ENCODE measurements around the gene AUP1. TPM values are rescaled to one million over a fixed set of nuclear protein-coding genes. Genes with fewer than 3 reads are reported as not detected.

The AUP1 gene
- total RNA-seq, 2 donors from 2014 or later = 55.2 to 80.9 TPM

DNA sequence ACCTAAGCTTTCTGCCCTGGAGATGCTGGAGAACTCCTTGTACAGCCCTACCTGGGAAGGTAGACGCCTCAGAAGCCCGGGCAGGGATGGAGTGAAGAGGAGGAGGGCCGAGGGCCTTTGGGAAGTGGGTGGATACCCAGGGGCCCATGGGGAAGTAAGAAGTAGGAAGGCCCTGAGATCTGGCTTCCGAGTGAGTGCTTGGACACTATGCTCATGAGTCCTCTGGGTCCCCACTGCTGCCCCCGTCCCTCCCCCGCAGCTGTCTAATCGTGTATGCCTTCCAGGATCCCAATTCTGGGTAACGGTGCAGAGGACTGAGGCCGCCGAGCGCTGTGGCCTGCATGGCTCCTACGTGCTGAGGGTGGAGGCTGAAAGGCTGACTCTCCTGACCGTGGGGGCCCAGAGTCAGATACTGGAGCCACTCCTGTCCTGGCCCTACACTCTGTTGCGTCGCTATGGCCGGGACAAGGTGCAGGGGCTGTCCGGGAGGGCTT is 26.2 kb upstream of the AUP1 start:
- peak overlapping the region; percentile 68 to 71 for H3K4me3 ChIP-seq
- TF ChIP-seq, protein P1, sequence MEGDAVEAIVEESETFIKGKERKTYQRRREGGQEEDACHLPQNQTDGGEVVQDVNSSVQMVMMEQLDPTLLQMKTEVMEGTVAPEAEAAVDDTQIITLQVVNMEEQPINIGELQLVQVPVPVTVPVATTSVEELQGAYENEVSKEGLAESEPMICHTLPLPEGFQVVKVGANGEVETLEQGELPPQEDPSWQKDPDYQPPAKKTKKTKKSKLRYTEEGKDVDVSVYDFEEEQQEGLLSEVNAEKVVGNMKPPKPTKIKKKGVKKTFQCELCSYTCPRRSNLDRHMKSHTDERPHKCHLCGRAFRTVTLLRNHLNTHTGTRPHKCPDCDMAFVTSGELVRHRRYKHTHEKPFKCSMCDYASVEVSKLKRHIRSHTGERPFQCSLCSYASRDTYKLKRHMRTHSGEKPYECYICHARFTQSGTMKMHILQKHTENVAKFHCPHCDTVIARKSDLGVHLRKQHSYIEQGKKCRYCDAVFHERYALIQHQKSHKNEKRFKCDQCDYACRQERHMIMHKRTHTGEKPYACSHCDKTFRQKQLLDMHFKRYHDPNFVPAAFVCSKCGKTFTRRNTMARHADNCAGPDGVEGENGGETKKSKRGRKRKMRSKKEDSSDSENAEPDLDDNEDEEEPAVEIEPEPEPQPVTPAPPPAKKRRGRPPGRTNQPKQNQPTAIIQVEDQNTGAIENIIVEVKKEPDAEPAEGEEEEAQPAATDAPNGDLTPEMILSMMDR (IDR thresholded peaks at IDR 0.05) = no peak
- H3K4me1 ChIP-seq = peaks cover 0 to 17% of the 10 kb centered on the region in 2 donors
- no peaks in the 10 kb centered on the region for H3K27me3 ChIP-seq
- DNase-seq (ENCODE audit: low spot score) = no peak
- peak overlapping the region in 1 of 2 donors; percentile 89 for H3K27ac ChIP-seq
- H3K36me3 ChIP-seq = no peaks in the 10 kb centered on the region
- H3K9me3 ChIP-seq = no peaks in the 10 kb centered on the region

DNA sequence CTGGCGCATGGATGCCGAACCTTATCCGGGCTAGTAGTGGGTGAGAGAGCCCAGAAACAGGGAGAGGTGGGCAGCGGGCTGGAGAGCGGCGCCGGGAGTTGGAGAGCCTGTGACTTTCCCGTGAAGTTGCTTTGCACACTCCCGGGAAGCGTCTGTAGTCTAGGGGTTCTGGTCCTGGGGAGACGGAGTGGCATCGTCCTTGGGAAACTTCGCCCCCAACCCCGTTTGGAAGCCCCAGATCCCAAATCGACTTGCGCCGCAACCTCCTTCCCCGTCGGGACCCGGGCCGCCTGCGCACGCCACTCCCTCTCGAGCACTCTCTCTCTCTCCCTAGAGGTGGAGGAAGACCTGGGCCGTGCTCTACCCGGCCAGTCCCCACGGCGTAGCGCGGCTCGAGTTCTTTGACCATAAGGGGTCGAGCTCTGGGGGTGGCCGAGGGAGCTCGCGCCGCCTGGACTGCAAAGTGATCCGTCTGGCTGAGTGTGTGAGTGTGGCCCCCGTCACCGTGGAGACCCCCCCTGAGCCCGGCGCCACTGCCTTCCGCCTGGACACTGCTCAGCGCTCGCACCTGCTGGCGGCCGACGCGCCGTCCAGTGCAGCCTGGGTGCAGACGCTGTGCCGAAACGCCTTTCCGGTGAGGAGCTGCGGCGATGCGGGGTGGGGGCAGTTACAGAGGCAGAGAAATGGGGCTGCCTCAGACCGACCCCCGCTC is 25.5 kb upstream of the AUP1 start:
- H3K36me3 ChIP-seq = no peaks in the 10 kb centered on the region
- H3K4me3 ChIP-seq = peak overlapping the region; percentile 68 to 71
- DNase-seq (ENCODE audit: low spot score) = no peak
- H3K27me3 ChIP-seq = no peaks in the 10 kb centered on the region
- TF ChIP-seq, protein P1 (IDR thresholded peaks at IDR 0.05) = no peak
- peaks cover 0 to 17% of the 10 kb centered on the region in 2 donors for H3K4me1 ChIP-seq
- peak overlapping the region; percentile 85 to 89 for H3K27ac ChIP-seq
- no peaks in the 10 kb centered on the region for H3K9me3 ChIP-seq

DNA sequence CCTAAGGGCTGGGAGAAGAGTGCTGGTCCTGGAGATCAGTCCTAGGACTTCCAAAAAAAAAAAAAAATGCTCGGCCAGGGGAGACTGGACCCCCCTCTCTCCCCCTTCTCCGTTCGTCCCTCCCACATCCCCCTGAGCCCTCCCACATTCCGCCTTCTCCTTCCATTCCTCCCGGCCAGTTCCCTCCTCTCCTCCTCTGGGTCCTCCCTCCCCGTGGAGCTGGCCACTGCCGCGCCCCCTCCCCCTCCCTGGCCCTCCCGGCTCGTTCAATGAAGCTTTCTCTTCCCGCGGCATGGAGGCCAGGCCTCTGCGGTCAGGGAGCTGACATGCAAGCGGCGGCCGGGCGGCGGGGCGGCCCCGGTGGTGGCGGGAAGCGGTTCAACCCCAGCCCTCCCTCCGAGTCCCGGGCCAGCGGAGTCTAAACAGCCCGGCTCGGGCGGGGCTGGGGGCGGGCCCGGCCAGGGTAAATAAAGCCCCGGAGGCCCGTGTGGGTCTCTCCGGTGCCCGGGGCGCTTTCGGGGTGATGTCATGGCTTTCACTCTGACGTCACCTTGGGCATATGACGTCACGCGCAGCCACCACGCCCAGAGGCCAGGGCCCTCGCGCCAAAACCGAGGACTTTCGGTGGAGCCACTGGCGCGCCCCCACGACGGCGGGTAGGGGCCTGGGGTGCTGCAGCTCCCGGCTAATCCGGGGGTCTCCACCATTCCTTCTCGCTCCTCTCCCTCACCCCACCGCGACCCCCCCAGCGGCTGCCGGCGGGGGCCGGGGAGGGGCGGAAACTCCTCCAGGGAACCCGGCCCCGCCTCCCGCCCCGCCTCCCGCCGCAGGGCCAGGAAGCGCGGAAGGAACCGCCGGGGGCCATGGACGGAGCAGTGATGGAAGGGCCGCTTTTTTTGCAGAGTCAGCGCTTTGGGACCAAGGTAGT is 24.6 kb upstream of the AUP1 start, which contains the start of the genes DOK1 and LOXL3:
Gene DOK1, plus strand, starts transcription at position 829 of the 928 bp plus-strand sequence. Its CDS starts 35 bp downstream, at position 864.
Gene LOXL3, minus strand, starts transcription at position 51 of the 928 bp plus-strand sequence. CDS start 1,308 bp downstream, outside the sequence.
- Histone ChIP-seq H3K4me3 (peak within 1 kb of the TSS; percentile 68 to 71), H3K27me3 (no peaks in the 10 kb centered on the region), H3K36me3 (no peaks in the 10 kb centered on the region), H3K9me3 (no peaks in the 10 kb centered on the region), H3K4me1 (peaks cover 0 to 25% of the 10 kb centered on the region in 2 donors), H3K27ac (peak within 1 kb of the TSS; percentile 85 to 89)
- peak; percentile 88 for DNase-seq (ENCODE audit: low spot score)
- TF ChIP-seq, protein P1 (IDR thresholded peaks at IDR 0.05) = no peak

DNA sequence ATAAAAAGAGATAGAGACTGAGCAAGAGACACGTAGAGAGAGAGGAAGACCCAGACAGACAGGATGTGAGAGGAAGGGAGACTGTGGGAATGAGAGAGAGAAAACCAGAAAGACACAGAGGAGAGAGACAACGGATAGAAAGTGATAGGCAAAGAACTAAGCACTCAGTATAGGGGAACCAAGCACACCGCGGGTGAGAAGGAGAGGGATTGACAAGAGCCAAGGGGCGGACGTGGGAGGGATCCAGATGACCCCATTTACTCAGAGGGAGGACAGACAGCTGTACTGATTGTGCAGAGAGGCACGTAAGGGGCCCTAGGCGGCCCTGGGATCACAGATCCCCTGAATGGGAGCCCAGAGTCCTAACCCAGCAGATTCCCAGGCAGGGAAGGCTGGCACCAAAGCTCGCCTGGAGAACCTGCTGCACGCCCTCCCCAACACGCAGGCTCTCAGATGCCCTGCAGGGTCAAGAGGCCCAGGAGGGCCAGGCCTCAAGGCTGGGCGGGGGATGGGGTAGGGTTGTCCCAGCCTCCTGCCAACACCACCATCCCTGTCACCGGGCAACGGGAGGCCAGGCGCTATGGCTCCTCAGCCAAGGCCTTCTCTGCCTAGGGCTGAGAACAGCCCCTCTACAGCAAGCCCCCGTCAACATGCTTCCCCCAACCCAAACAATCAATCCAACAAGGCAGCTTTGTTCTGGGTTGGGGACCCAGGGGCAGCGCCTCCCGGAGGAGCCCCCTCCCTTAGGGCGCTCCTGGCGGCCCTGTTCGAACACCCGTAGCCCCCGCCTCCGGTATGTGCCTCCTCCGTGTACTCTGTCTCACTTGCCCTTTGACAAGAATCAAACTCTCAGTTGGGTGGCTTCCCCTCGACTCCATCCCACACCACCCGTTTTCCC is 23.7 kb upstream of the AUP1 start:
- TF ChIP-seq, protein P1 (IDR thresholded peaks at IDR 0.05) = no peak
- Histone ChIP-seq H3K27ac (peak overlapping the region; percentile 85 to 89), H3K4me1 (peaks cover 0 to 33% of the 10 kb centered on the region in 2 donors), H3K4me3 (peak overlapping the region; percentile 68 to 71), H3K9me3 (no peaks in the 10 kb centered on the region), H3K27me3 (no peaks in the 10 kb centered on the region), H3K36me3 (no peaks in the 10 kb centered on the region)
- DNase-seq (ENCODE audit: low spot score) = no peak
